ENCODE measurements around the gene NCOA5.

Gene NCOA5

DNA sequence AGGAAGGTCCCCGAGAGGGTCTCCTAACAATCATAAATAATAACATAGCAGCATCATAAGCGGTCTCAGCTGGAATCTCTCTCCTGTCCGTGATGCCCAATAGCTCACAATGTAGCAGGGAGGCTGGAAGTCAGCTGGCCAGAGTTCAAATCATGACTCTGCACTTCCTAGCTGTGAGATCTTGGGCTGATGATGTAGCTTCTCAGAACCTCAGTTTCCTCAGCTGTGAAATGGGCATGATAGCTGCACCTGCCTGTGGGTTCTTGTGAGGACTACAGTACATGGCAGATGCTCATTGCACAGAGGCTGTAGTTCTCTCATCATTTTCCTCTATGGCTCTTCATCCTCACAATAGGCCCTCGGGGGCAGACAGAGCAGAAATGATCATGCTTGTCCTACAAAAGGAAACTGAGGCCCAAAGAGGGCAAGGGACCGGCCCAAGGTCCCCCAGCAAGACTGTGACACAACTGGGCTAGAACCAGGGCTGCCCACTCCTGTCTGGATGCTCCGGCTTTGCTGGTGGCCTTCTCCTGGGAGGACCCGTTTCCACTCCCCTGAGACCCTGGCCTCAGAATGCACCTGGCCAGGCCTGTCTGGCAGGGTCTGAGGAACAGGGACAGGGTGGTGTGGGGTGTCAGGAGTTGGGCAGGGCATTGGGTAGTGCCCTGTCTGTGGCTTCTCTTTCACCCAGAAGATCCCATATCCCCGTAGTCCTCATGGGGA is 43.0 kb downstream of the NCOA5 start:
- H3K27ac ChIP-seq, result no peak overlapping the region

GRCh38 chr20:46044896-46045295 is 44.9 kb downstream of the NCOA5 start:
- TF ChIP-seq CTCF (conservative IDR thresholded peaks at IDR 0.05), result no peak
- no peak for TF ChIP-seq ZFX (IDR thresholded peaks at IDR 0.05)

More for the DNA sequence above, 43.0 kb downstream of the NCOA5 start:
- TF ChIP-seq ZFX (IDR thresholded peaks at IDR 0.05), result no peak

GRCh38 chr20:46043556-46043955 is 46.2 kb downstream of the NCOA5 start:
- TF ChIP-seq CTCF (conservative IDR thresholded peaks at IDR 0.05) (no peak), ZFX (IDR thresholded peaks at IDR 0.05) (no peak)
- H3K27ac ChIP-seq, result no peak overlapping the region

More at GRCh38 chr20:46044896-46045295, 44.9 kb downstream of the NCOA5 start:
- no peak overlapping the region for H3K27ac ChIP-seq

GRCh38 chr20:46040902-46041535 is 48.7 kb downstream of the NCOA5 start:
- TF ChIP-seq CTCF (conservative IDR thresholded peaks at IDR 0.05), result no peak
- no peak for TF ChIP-seq ZFX (IDR thresholded peaks at IDR 0.05)
- H3K27ac ChIP-seq, result no peak overlapping the region

- no peak overlapping the region for H3K27ac ChIP-seq
- TF ChIP-seq CTCF (conservative IDR thresholded peaks at IDR 0.05) (no peak), ZFX (IDR thresholded peaks at IDR 0.05) (no peak)
These were observed 52.7 kb downstream of the NCOA5 start for GRCh38 chr20:46037036-46037435.

GRCh38 chr20:46036370-46036769 is 53.4 kb downstream of the NCOA5 start:
- no peak for TF ChIP-seq ZFX (IDR thresholded peaks at IDR 0.05)
- TF ChIP-seq CTCF (conservative IDR thresholded peaks at IDR 0.05), result no peak
- no peak overlapping the region for H3K27ac ChIP-seq

DNA sequence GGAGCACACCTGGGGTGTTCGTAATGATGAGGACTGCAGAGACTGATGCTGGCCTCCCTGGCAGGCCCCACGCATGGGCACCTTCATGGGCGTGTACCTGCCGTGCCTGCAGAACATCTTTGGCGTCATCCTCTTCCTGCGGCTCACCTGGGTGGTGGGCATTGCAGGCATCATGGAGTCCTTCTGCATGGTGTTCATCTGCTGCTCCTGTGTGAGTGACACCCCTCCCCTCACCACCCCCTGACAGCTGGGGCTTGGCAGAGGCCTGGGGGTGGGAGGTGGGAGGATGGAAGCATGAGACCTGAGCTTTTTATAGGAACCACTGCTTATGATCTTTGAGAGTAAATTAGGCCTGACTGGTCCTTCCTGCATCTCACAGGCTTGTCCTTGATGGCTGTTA is 54.0 kb downstream of the NCOA5 start:
- H3K27ac ChIP-seq, result no peak overlapping the region
- no peak for TF ChIP-seq ZFX (IDR thresholded peaks at IDR 0.05)
- no peak for TF ChIP-seq CTCF (conservative IDR thresholded peaks at IDR 0.05)
